Panc1 (cell line): ENCODE measurements around the gene MZT2B.
"Not testable (repeated sequence)": the region's sequence is repeated elsewhere in the genome, so short reads cannot be mapped to it uniquely, and the experiment has no call there.

Source experiments
- POLR2AphosphoS5 ChIP-seq: IDR thresholded peaks from 2 replicates; pipeline ENCODE4 v1.6.1; 2012; ENCODE audit warnings: mild to moderate bottlenecking, low read depth, low read length, moderate library complexity
- TCF7L2 ChIP-seq: IDR thresholded peaks from 2 replicates; pipeline ENCODE4 v1.6.1; 2011; ENCODE audit warnings: mild to moderate bottlenecking, low read depth, low read length, inconsistent platforms
- TF ChIP-seq, protein P1 (sequence below): fragments of 450-650 bp; IDR thresholded peaks from 2 replicates; pipeline ENCODE4 v1.5.1; 2017; ENCODE audit warnings: mild to moderate bottlenecking
- TF ChIP-seq, protein P2 (sequence below), 2 experiments: IDR thresholded peaks; 2 replicates each; pipeline ENCODE4 v1.6.1; 2011 to 2012; ENCODE audit warnings: low read depth in 2 of 2, control low read depth in 1 of 2, low read length in 1 of 2, mild to moderate bottlenecking in 1 of 2, moderate library complexity in 1 of 2; ENCODE audit not compliant: insufficient read depth in 1 of 2

DNA sequence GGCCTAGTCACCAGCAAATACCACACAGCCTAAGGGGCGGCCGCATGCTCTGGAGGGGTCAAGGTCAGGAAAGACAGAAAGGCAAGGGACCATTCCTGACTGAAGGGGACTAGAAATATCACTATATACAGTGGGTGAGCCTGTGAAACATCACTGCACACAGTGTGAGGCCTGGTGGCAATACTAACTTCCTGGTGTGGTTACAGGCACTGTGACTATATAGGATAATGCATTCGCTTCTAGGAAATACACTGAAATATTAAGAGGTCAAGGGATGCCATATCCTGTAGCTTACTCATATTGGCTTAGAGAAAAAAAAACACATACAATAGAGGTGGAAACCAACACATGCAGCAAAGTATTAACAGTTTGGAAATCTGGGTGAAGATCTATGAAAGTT is 12.9 kb upstream of the MZT2B start:
- TF ChIP-seq, protein P1, sequence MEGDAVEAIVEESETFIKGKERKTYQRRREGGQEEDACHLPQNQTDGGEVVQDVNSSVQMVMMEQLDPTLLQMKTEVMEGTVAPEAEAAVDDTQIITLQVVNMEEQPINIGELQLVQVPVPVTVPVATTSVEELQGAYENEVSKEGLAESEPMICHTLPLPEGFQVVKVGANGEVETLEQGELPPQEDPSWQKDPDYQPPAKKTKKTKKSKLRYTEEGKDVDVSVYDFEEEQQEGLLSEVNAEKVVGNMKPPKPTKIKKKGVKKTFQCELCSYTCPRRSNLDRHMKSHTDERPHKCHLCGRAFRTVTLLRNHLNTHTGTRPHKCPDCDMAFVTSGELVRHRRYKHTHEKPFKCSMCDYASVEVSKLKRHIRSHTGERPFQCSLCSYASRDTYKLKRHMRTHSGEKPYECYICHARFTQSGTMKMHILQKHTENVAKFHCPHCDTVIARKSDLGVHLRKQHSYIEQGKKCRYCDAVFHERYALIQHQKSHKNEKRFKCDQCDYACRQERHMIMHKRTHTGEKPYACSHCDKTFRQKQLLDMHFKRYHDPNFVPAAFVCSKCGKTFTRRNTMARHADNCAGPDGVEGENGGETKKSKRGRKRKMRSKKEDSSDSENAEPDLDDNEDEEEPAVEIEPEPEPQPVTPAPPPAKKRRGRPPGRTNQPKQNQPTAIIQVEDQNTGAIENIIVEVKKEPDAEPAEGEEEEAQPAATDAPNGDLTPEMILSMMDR = not testable (repeated sequence)
- not testable (repeated sequence) for TF ChIP-seq TCF7L2, POLR2AphosphoS5
- TF ChIP-seq, protein P2, sequence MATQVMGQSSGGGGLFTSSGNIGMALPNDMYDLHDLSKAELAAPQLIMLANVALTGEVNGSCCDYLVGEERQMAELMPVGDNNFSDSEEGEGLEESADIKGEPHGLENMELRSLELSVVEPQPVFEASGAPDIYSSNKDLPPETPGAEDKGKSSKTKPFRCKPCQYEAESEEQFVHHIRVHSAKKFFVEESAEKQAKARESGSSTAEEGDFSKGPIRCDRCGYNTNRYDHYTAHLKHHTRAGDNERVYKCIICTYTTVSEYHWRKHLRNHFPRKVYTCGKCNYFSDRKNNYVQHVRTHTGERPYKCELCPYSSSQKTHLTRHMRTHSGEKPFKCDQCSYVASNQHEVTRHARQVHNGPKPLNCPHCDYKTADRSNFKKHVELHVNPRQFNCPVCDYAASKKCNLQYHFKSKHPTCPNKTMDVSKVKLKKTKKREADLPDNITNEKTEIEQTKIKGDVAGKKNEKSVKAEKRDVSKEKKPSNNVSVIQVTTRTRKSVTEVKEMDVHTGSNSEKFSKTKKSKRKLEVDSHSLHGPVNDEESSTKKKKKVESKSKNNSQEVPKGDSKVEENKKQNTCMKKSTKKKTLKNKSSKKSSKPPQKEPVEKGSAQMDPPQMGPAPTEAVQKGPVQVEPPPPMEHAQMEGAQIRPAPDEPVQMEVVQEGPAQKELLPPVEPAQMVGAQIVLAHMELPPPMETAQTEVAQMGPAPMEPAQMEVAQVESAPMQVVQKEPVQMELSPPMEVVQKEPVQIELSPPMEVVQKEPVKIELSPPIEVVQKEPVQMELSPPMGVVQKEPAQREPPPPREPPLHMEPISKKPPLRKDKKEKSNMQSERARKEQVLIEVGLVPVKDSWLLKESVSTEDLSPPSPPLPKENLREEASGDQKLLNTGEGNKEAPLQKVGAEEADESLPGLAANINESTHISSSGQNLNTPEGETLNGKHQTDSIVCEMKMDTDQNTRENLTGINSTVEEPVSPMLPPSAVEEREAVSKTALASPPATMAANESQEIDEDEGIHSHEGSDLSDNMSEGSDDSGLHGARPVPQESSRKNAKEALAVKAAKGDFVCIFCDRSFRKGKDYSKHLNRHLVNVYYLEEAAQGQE (IDR thresholded peaks at IDR 0.05; ENCODE audit: insufficient read depth in 1 of 2, low read depth in 2 of 2, low read length in 1 of 2) = not testable (repeated sequence)
